ENCODE data around the gene UCN3.

UCN3 gene

DNA sequence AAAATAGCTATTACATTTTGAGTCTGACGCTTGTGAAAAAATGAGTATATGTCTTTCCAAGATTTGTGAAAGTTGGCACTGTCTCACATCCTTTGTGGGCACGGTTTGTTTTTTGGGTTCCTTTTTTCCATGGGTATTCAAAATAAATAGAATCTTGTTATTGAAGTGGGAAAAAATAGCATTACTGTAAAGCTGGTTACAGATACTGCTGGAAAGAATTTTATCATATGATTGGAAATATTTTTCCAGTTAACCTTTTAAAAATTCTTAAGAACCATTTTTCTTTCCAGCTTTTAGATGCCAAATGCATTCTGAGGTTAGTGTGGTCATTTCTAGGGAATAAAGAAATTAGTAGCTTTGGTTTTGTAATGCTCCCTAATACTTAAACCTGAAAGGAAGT, 59.0 kb downstream of the UCN3 start:
- DNase-seq (ENCODE audit: low read depth, low spot score), result no peak
- in situ Hi-C loops (cut with HindIII; ENCODE audit: low sequenced_read_pairs), result no loop called here
- H3K4me3 ChIP-seq (ENCODE audit: low read depth, low read length), result no peak overlapping the region
- TF ChIP-seq CTCF (IDR thresholded peaks at IDR 0.05; ENCODE audit: low read depth, low read length), result no peak

Data from astrocyte of the spinal cord (primary cell).